H9 (cell line): ENCODE data around the gene RNF212. TPM values are rescaled to one million over a fixed set of nuclear protein-coding genes. Genes with fewer than 3 reads are reported as not detected.

ENCODE experiments used
- DNase-seq: peaks from one replicate; pipeline ENCODE4 v3.0.0-alpha.2; 2017
- H2AFZ ChIP-seq: one replicate; pipeline ENCODE4 v1.6.1; 2013; ENCODE audit warnings: mild to moderate bottlenecking, low read length, control low read depth, moderate library complexity
- H2AK5ac ChIP-seq: 2 replicates; pipeline ENCODE4 v1.6.1; 2013; ENCODE audit warnings: low read length, control low read depth, mixed read lengths; ENCODE audit not compliant: insufficient read length
- H2BK120ac ChIP-seq: one replicate; pipeline ENCODE4 v1.6.1; 2013; ENCODE audit warnings: low read depth, mild to moderate bottlenecking, low read length, control low read depth, inconsistent platforms; ENCODE audit not compliant: poor library complexity, severe bottlenecking
- H2BK12ac ChIP-seq: 2 replicates; pipeline ENCODE4 v1.6.1; 2013; ENCODE audit warnings: low read length, control low read depth, mixed read lengths, low read depth; ENCODE audit not compliant: insufficient read length
- H2BK15ac ChIP-seq: 2 replicates; pipeline ENCODE4 v1.6.1; 2013; ENCODE audit warnings: low read depth, low read length, control low read depth
- H2BK20ac ChIP-seq: one replicate; pipeline ENCODE4 v1.6.1; 2013; ENCODE audit warnings: low read depth, mild to moderate bottlenecking, low read length, control low read depth, inconsistent platforms; ENCODE audit not compliant: poor library complexity, severe bottlenecking
- H2BK5ac ChIP-seq: 2 replicates; pipeline ENCODE4 v1.6.1; 2013; ENCODE audit warnings: low read length, control low read depth, mixed read lengths; ENCODE audit not compliant: insufficient read length
- H3K14ac ChIP-seq: 2 replicates; pipeline ENCODE4 v1.6.1; 2013; ENCODE audit warnings: low read length, control low read depth; ENCODE audit not compliant: insufficient read depth
- H3K18ac ChIP-seq: 2 replicates; pipeline ENCODE4 v1.6.1; 2013; ENCODE audit warnings: low read depth, mild to moderate bottlenecking, mixed read lengths, low read length, control low read depth; ENCODE audit not compliant: insufficient read length
- H3K23ac ChIP-seq: 2 replicates; pipeline ENCODE4 v1.6.1; 2013; ENCODE audit warnings: low read length, control low read depth, mixed read lengths, low read depth; ENCODE audit not compliant: insufficient read length
- H3K23me2 ChIP-seq: 2 replicates; pipeline ENCODE4 v1.6.1; 2013; ENCODE audit warnings: low read depth, mild to moderate bottlenecking, mixed read lengths, low read length, control low read depth; ENCODE audit not compliant: insufficient read length, poor library complexity, severe bottlenecking
- H3K27ac ChIP-seq: 2 replicates; pipeline ENCODE4 v1.5.1; 2013; ENCODE audit warnings: low read length, control low read depth, mixed read lengths, low read depth; ENCODE audit not compliant: insufficient read length
- H3K27me3 ChIP-seq: 2 replicates; pipeline ENCODE4 v1.6.1; 2013; ENCODE audit warnings: low read length, control low read depth, inconsistent platforms; ENCODE audit not compliant: insufficient read depth
- H3K4ac ChIP-seq: 2 replicates; pipeline ENCODE4 v1.6.1; 2013; ENCODE audit warnings: low read depth, mild to moderate bottlenecking, control low read depth, inconsistent platforms, low read length, moderate library complexity
- H3K4me1 ChIP-seq: 2 replicates; pipeline ENCODE4 v1.6.1; 2013; ENCODE audit warnings: low read length, control low read depth, inconsistent platforms; ENCODE audit not compliant: insufficient read depth
- H3K4me2 ChIP-seq: 2 replicates; pipeline ENCODE4 v1.6.1; 2013; ENCODE audit warnings: low read length, control low read depth, mixed read lengths; ENCODE audit not compliant: insufficient read length, insufficient read depth
- H3K56ac ChIP-seq: 2 replicates; pipeline ENCODE4 v1.6.1; 2013; ENCODE audit warnings: low read depth, mild to moderate bottlenecking, mixed read lengths, low read length, control low read depth; ENCODE audit not compliant: insufficient read length
- H3K79me1 ChIP-seq: 2 replicates; pipeline ENCODE4 v1.6.1; 2013; ENCODE audit warnings: low read depth, mild to moderate bottlenecking, moderate library complexity, low read length, control low read depth, inconsistent platforms; ENCODE audit not compliant: insufficient read depth, poor library complexity, severe bottlenecking
- H3K79me2 ChIP-seq: 2 replicates; pipeline ENCODE4 v1.6.1; 2013; ENCODE audit warnings: low read length, control low read depth, inconsistent platforms; ENCODE audit not compliant: insufficient read depth
- H3K9ac ChIP-seq: 2 replicates; pipeline ENCODE4 v1.6.1; 2013; ENCODE audit warnings: low read length, control low read depth, mixed read lengths; ENCODE audit not compliant: insufficient read length; ENCODE audit errors: extremely low read depth
- H3K9me3 ChIP-seq: one replicate; pipeline ENCODE4 v1.6.1; 2013; ENCODE audit warnings: low read depth, low read length, inconsistent platforms; ENCODE audit not compliant: control insufficient read depth
- H3T11ph ChIP-seq: one replicate; pipeline ENCODE4 v1.6.1; 2013; ENCODE audit warnings: mild to moderate bottlenecking, low read length, control low read depth, inconsistent platforms
- H4K20me1 ChIP-seq: one replicate; pipeline ENCODE4 v1.6.1; 2013; ENCODE audit not compliant: control insufficient read depth, insufficient read length, insufficient read depth
- H4K5ac ChIP-seq: 2 replicates; pipeline ENCODE4 v1.6.1; 2013; ENCODE audit warnings: low read depth, mild to moderate bottlenecking, mixed read lengths, low read length, control low read depth; ENCODE audit not compliant: insufficient read length
- H4K8ac ChIP-seq: replicated peaks from 2 replicates; pipeline ENCODE4 v1.6.1; 2013; ENCODE audit warnings: low read length, control low read depth, mixed read lengths, low read depth; ENCODE audit not compliant: insufficient read length
- H4K91ac ChIP-seq: 2 replicates; pipeline ENCODE4 v1.6.1; 2013; ENCODE audit warnings: low read depth, mild to moderate bottlenecking, moderate library complexity, mixed read lengths, low read length, control low read depth; ENCODE audit not compliant: insufficient read length
- H3K27ac Mint-ChIP-seq, 3 experiments: 2 replicates in 2 of 3; 3 replicates in 1 of 3; pipeline ENCODE4 v1.8.0; 2020 to 2021; ENCODE audit warnings: mixed read lengths in 3 of 3, mild to moderate bottlenecking in 1 of 3, moderate library complexity in 1 of 3
- H3K27me3 Mint-ChIP-seq: 2 replicates; pipeline ENCODE4 v1.8.0; 2021; ENCODE audit warnings: low read depth, mild to moderate bottlenecking, moderate library complexity, mixed read lengths
- H3K36me3 Mint-ChIP-seq, 3 experiments: 2 replicates in 2 of 3; 3 replicates in 1 of 3; pipeline ENCODE4 v1.8.0; 2020 to 2021; ENCODE audit warnings: low read depth in 3 of 3, mixed read lengths in 3 of 3; ENCODE audit not compliant: insufficient read depth in 1 of 3
- H3K4me1 Mint-ChIP-seq, 2 experiments: 2 replicates each; pipeline ENCODE4 v1.8.0; 2020; ENCODE audit warnings: mixed read lengths in 2 of 2
- H3K4me3 Mint-ChIP-seq, 2 experiments: 2 replicates in 1 of 2; 3 replicates in 1 of 2; pipeline ENCODE4 v1.8.0; 2020 to 2021; ENCODE audit warnings: mild to moderate bottlenecking in 2 of 2, mixed read lengths in 2 of 2, moderate library complexity in 1 of 2
- H3K9me3 Mint-ChIP-seq, 2 experiments: 2 replicates in 1 of 2; 3 replicates in 1 of 2; pipeline ENCODE4 v1.8.0; 2020; ENCODE audit warnings: mild to moderate bottlenecking in 2 of 2, mixed read lengths in 2 of 2, moderate library complexity in 1 of 2
- WGBS: extraction: QIAGEN DNeasy Blood & Tissue Kit; methylation state at CpG from one replicate; pipeline ENCODE4 v1.1.7; 2013; ENCODE audit warnings: missing lambda C conversion rate, low lambda C conversion rate, mixed read lengths; ENCODE audit not compliant: insufficient read length; ENCODE audit errors: extremely low coverage; 5-methylcytosine and 5-hydroxymethylcytosine counted together
- total RNA-seq: library from RNA; stranded (reverse); gene quantifications from 2 replicates; pipeline ENCODE4 v1.2.1, GENCODE V29; 2021
- TF ChIP-seq, protein P1 (sequence below): fragments of 200-600 bp; sonication (generic); conservative IDR thresholded peaks from 3 replicates; pipeline ENCODE4 v1.8.0; 2021; ENCODE audit warnings: antibody characterized with exemption, mild to moderate bottlenecking

RNF212 gene
- total RNA-seq, 1 experiment from 2014 or later: 3.0 TPM

DNA sequence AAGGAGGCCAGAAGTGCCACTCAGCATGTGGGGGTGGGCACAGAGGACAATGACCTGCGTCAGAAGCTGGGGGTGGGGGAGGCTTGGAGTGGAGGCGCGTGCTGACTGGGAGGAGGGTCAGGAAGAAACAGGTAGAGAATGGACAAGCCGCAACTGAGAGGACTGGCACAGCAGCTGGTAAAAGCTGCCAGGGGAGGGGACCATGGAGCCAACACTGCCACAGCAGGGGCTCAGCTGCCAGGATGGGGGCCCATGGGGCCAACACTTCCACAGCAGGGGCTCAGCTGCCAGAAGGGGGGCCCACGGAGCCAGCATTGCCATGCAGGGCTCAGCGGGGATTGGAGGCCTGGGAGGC lies 19.1 kb downstream of the RNF212 start:
- Histone ChIP-seq H2AFZ (no peak overlapping the region), H2BK15ac (no peak overlapping the region), H3K56ac (no peak overlapping the region), H2BK5ac (no peak overlapping the region), H2BK120ac (no peak overlapping the region), H4K8ac (no peak overlapping the region), H2BK20ac (no peak overlapping the region), H4K91ac (no peak overlapping the region), H3K14ac (no peak overlapping the region), H3K23me2 (no peaks in the 10 kb centered on the region), H3K27me3 (no peaks in the 10 kb centered on the region), H3T11ph (no peak overlapping the region), H4K5ac (no peak overlapping the region), H2AK5ac (no peak overlapping the region), H3K27ac (no peak overlapping the region), H3K9me3 (no peaks in the 10 kb centered on the region), H3K4me2 (no peak overlapping the region), H3K79me1 (no peaks in the 10 kb centered on the region), H4K20me1 (no peaks in the 10 kb centered on the region), H3K79me2 (no peaks in the 10 kb centered on the region), H3K18ac (no peak overlapping the region), H3K4ac (no peak overlapping the region), H2BK12ac (no peak overlapping the region), H3K23ac (no peak overlapping the region), H3K4me1 (no peaks in the 10 kb centered on the region), H3K9ac (no peak overlapping the region)
- Mint-ChIP-seq H3K4me1 (no peaks in the 10 kb centered on the region), H3K4me3 (no peak overlapping the region), H3K36me3 (peaks cover 0 to 4% (median 4%) of the 10 kb centered on the region in 3 experiments; a peak in 5 of 7 replicates), H3K9me3 (peaks cover 5 to 6% of the 10 kb centered on the region in 2 experiments), H3K27ac (no peak overlapping the region), H3K27me3 (peaks cover 8% of the 10 kb centered on the region)
- no peak for DNase-seq
- TF ChIP-seq, protein P1, sequence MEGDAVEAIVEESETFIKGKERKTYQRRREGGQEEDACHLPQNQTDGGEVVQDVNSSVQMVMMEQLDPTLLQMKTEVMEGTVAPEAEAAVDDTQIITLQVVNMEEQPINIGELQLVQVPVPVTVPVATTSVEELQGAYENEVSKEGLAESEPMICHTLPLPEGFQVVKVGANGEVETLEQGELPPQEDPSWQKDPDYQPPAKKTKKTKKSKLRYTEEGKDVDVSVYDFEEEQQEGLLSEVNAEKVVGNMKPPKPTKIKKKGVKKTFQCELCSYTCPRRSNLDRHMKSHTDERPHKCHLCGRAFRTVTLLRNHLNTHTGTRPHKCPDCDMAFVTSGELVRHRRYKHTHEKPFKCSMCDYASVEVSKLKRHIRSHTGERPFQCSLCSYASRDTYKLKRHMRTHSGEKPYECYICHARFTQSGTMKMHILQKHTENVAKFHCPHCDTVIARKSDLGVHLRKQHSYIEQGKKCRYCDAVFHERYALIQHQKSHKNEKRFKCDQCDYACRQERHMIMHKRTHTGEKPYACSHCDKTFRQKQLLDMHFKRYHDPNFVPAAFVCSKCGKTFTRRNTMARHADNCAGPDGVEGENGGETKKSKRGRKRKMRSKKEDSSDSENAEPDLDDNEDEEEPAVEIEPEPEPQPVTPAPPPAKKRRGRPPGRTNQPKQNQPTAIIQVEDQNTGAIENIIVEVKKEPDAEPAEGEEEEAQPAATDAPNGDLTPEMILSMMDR: no peak
- WGBS: no CpG with 5 or more reads among the region's 6 CpGs
